ENCODE results near the gene DNAH3.
"Not testable (repeated sequence)": the region's sequence is repeated elsewhere in the genome, so short reads cannot be mapped to it uniquely, and the experiment has no call there.

Gene DNAH3

GRCh38 chr16:20997147-20997546, 153.5 kb downstream of the DNAH3 start:
- no peak for TF ChIP-seq ZNF274 (IDR thresholded peaks at IDR 0.05; ENCODE audit: low read depth, low read length)
- H3K4me3 ChIP-seq (ENCODE audit: low read length) = no peak overlapping the region

GRCh38 chr16:20995711-20996110, 154.9 kb downstream of the DNAH3 start:
- no peak for TF ChIP-seq ZNF274 (IDR thresholded peaks at IDR 0.05; ENCODE audit: low read depth, low read length)

GRCh38 chr16:20989496-20990070, 161.1 kb downstream of the DNAH3 start:
- not testable (repeated sequence) for H3K4me3 ChIP-seq (ENCODE audit: low read length)

More at GRCh38 chr16:20995711-20996110, 154.9 kb downstream of the DNAH3 start:
- H3K4me3 ChIP-seq (ENCODE audit: low read length) = no peak overlapping the region

- no peak overlapping the region for H3K4me3 ChIP-seq (ENCODE audit: low read length)
- no peak for TF ChIP-seq ZNF274 (IDR thresholded peaks at IDR 0.05; ENCODE audit: low read depth, low read length)
These were observed 163.6 kb downstream of the DNAH3 start for GRCh38 chr16:20987049-20987448.

GRCh38 chr16:20984019-20984418, 166.6 kb downstream of the DNAH3 start:
- TF ChIP-seq ZNF274 (IDR thresholded peaks at IDR 0.05; ENCODE audit: low read depth, low read length) = no peak
- no peak overlapping the region for H3K4me3 ChIP-seq (ENCODE audit: low read length)

GRCh38 chr16:20976576-20976975, 174.1 kb downstream of the DNAH3 start:
- no peak overlapping the region for H3K4me3 ChIP-seq (ENCODE audit: low read length)
- no peak for TF ChIP-seq ZNF274 (IDR thresholded peaks at IDR 0.05; ENCODE audit: low read depth, low read length)

- H3K4me3 ChIP-seq (ENCODE audit: low read length) = not testable (repeated sequence)
These were observed 177.4 kb downstream of the DNAH3 start for GRCh38 chr16:20973201-20973600.

- TF ChIP-seq ZNF274 (IDR thresholded peaks at IDR 0.05; ENCODE audit: low read depth, low read length) = no peak
- no peak overlapping the region for H3K4me3 ChIP-seq (ENCODE audit: low read length)
These were observed 179.2 kb downstream of the DNAH3 start for GRCh38 chr16:20971401-20971800.

- H3K4me3 ChIP-seq (ENCODE audit: low read length) = no peak overlapping the region
- no peak for TF ChIP-seq ZNF274 (IDR thresholded peaks at IDR 0.05; ENCODE audit: low read depth, low read length)
These were observed 181.3 kb downstream of the DNAH3 start for GRCh38 chr16:20969386-20969785.

- no peak overlapping the region for H3K4me3 ChIP-seq (ENCODE audit: low read length)
- TF ChIP-seq ZNF274 (IDR thresholded peaks at IDR 0.05; ENCODE audit: low read depth, low read length) = no peak
These were observed 181.9 kb downstream of the DNAH3 start for GRCh38 chr16:20968765-20969164.

- no peak overlapping the region for H3K4me3 ChIP-seq (ENCODE audit: low read length)
- no peak for TF ChIP-seq ZNF274 (IDR thresholded peaks at IDR 0.05; ENCODE audit: low read depth, low read length)
These were observed 189.7 kb downstream of the DNAH3 start for GRCh38 chr16:20960899-20961298.

- H3K4me3 ChIP-seq (ENCODE audit: low read length) = no peak overlapping the region
- no peak for TF ChIP-seq ZNF274 (IDR thresholded peaks at IDR 0.05; ENCODE audit: low read depth, low read length)
These were observed 193.5 kb downstream of the DNAH3 start for GRCh38 chr16:20957153-20957552.

GRCh38 chr16:20956319-20956718, 194.3 kb downstream of the DNAH3 start:
- no peak for TF ChIP-seq ZNF274 (IDR thresholded peaks at IDR 0.05; ENCODE audit: low read depth, low read length)
- H3K4me3 ChIP-seq (ENCODE audit: low read length) = no peak overlapping the region

- no peak overlapping the region for H3K4me3 ChIP-seq (ENCODE audit: low read length)
- no peak for TF ChIP-seq ZNF274 (IDR thresholded peaks at IDR 0.05; ENCODE audit: low read depth, low read length)
These were observed 196.1 kb downstream of the DNAH3 start for GRCh38 chr16:20954574-20954973.

- no peak for TF ChIP-seq ZNF274 (IDR thresholded peaks at IDR 0.05; ENCODE audit: low read depth, low read length)
- no peak overlapping the region for H3K4me3 ChIP-seq (ENCODE audit: low read length)
These were observed 198.3 kb downstream of the DNAH3 start for GRCh38 chr16:20952139-20952920.

GRCh38 chr16:20950294-20950693, 200.4 kb downstream of the DNAH3 start:
- no peak overlapping the region for H3K4me3 ChIP-seq (ENCODE audit: low read length)
- TF ChIP-seq ZNF274 (IDR thresholded peaks at IDR 0.05; ENCODE audit: low read depth, low read length) = no peak
